GM18505 (cell line): ENCODE data around the gene GNAQ.

Experiments
- ATAC-seq: cut with Tn5 transposase; IDR thresholded peaks from one replicate; pipeline ENCODE4 v1.9.1; 2021; ENCODE audit not compliant: unreplicated experiment
- POLR2A ChIP-seq: IDR thresholded peaks from 4 replicates; pipeline ENCODE4 v1.6.1; 2011; ENCODE audit warnings: borderline replicate concordance; ENCODE audit not compliant: insufficient read depth, insufficient read length; ENCODE audit errors: extremely low read depth

The GNAQ gene

DNA sequence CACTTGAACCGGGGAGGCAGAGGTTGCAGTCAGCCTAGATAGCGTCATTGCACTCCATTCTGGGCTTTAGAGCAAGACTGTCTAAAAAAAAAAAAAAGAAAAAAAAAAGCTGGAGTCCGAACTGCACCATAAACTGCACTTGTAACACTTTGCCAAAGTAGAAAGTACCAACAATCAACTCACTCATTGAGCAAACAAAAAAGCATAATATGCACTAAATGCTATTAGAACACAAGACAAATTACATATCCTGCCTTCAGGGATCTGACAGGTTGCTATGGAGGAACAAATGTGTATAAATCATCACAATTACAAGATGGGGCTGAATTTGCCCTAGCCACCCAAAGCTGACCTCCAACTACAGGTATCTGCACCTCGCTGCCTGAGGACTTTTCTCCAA, 27.9 kb downstream of the GNAQ start:
- TF ChIP-seq POLR2A, result no peak
- no peak for ATAC-seq

GRCh38 chr9:78001946-78002731, 29.5 kb downstream of the GNAQ start:
- TF ChIP-seq POLR2A, result no peak

DNA sequence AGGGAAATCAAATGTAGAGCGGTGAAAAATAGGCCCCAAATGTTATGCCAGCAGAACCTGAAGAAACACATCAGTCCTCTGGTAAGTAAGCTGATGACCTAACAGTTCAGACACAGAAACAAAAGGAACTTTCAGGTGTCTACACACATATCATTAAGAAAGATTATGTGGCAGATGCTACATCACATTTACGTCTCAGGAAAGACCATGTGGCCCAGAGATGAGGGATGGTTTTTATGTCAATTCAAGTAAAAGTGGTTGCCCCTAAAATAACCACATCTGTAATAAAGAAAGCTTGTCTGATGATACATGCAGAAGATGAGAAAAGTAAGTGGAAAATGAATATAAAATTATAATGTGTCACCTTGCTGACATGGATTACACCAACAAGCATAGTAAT, 31.4 kb downstream of the GNAQ start:
- no peak for TF ChIP-seq POLR2A
- ATAC-seq, result no peak

More at GRCh38 chr9:78001946-78002731, 29.5 kb downstream of the GNAQ start:
- ATAC-seq, result no peak

DNA sequence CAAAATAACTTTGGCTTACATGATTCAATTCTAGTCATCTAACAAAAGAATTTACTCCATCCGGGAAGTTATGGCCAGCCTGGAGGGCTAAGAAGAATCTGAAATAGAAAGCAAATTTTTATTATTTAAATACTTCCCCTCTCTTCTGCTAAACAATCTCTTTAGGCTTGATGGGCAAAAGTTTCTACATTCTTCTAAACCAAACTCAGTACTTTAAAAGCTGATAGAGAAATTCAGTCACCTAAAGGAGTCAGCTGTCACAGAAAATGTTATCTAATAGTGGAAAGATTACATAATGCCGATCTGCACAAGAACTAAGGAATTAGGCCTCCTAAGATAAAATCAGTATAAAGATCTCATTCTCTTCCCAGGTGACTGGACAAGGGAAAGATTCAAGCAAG, 32.4 kb downstream of the GNAQ start:
- TF ChIP-seq POLR2A, result no peak
- ATAC-seq, result no peak

DNA sequence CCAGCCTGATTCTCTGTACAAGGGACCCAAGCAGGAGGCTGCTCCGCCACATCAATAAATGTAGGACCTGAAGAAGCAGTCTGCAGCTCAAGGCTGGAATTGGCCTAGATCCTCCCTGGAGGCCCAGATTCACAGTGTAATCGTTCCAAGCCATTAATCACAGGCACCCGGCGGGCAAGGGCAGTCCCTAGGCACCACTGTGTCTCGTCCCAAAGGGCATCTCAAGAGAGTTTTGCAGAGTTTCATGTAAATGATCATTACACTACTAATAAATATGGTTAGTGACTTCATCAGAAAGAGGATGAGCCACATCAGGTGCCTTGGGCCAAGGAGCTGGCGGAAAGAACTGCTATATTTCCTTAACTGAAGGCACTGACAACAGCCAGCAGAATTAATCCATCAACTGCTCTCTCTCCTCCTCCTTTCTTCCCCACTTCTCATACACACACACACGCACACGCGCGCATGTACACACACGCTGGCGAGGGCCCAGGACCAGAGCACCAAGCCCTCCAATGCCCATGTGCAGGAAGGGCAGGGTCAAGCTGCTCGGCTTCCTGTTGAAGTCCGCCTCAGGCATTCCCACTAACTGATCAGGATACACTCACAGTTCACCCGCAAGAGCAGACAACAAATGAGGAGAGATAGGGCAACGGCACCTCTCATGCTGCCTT, 33.9 kb downstream of the GNAQ start:
- no peak for TF ChIP-seq POLR2A
- ATAC-seq, result no peak

DNA sequence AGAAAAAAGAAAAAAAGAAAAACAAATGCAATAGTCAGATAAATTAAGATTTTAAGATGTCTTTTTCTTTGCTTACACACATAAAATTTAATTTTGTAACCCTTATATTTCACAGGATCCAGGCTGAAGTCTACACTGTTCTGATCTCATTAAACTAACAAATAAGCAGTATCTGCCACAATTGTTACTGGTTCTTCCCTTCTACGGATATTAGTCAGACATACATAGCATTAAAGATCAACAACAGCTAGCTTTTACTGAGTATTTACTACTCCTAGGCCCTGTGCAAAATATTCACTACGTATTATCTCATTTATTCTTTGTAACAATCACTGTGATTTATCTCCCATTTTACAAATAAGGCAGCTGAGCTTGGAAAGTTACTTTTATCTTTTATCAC, 34.9 kb downstream of the GNAQ start:
- TF ChIP-seq POLR2A, result no peak
- no peak for ATAC-seq

- TF ChIP-seq POLR2A, result no peak
- ATAC-seq, result no peak
Measured at GRCh38 chr9:77991191-77991590, 40.4 kb downstream of the GNAQ start.

- TF ChIP-seq POLR2A, result no peak
- ATAC-seq, result no peak
Measured at GRCh38 chr9:77989909-77990308, 41.7 kb downstream of the GNAQ start.

DNA sequence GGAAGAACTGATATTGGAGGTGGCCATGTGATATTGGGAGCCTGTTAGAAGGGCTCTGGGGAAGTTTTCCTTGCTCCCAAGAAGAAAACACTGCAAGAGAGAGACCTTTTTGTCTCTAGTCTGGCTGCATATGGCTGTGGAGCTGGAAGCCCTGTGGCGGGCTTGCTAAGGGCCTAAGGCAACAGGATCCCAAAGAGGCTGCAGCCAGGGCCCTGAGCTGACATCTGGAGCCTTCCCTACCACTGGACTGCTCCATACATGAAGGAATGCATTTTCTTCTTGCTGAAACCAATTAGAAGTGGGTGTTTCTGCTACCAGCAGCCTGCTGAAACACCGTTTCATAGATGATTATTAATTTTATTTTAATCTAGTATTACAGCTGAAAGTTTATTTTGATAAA, 42.2 kb downstream of the GNAQ start:
- TF ChIP-seq POLR2A, result no peak
- ATAC-seq, result no peak

DNA sequence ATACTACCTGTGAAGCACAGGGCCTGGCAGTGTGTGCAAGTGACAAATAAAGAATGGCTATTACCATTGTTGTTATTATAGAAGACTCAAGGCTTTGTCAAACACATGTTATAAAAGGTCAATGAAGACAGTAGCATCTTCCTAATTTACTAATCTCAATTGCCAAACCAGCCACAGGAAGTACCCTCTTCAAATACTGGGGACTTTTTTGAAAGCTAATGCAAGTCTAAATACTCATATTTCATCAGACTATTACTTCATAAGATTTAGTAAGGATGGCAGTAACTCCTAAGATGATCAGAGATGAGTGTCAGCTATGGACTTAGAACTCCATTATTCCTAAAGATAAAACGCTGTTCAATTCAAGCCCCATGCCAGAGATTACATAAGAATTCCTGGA, 43.0 kb downstream of the GNAQ start:
- no peak for ATAC-seq
- TF ChIP-seq POLR2A, result no peak

- TF ChIP-seq POLR2A, result no peak
- no peak for ATAC-seq
Measured at GRCh38 chr9:77987880-77988525, 43.6 kb downstream of the GNAQ start.

DNA sequence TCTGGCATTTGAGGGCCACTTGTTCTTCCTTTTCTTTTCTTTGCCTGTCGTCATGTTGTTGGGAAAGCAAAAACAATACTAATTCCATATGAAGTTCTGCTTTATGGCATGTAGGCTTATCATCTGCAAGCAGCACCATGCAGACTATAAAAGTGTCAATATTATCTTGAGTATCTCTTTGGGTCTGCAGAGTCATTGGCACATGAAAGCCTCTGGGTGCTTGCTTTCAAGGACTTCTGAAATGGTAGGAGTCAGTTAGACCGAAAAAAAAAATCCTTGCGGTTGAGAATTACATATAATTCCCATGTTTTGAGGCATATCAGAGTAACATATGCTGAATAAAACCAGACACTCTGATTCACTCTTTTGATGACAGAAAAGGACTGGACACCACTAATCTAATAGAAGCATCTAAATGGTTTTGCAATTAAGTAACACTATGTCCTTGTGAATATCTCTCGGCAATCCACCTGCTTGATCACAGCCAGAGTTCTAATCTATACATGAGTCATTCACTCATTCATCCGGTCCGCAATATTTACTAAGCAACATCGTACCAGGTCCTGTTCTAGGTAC, 44.4 kb downstream of the GNAQ start:
- no peak for ATAC-seq
- TF ChIP-seq POLR2A, result no peak

- ATAC-seq, result no peak
- TF ChIP-seq POLR2A, result no peak
Measured at GRCh38 chr9:77985996-77986395, 45.6 kb downstream of the GNAQ start.

GRCh38 chr9:77983320-77983662, 48.3 kb downstream of the GNAQ start:
- TF ChIP-seq POLR2A, result no peak
- ATAC-seq, result no peak

DNA sequence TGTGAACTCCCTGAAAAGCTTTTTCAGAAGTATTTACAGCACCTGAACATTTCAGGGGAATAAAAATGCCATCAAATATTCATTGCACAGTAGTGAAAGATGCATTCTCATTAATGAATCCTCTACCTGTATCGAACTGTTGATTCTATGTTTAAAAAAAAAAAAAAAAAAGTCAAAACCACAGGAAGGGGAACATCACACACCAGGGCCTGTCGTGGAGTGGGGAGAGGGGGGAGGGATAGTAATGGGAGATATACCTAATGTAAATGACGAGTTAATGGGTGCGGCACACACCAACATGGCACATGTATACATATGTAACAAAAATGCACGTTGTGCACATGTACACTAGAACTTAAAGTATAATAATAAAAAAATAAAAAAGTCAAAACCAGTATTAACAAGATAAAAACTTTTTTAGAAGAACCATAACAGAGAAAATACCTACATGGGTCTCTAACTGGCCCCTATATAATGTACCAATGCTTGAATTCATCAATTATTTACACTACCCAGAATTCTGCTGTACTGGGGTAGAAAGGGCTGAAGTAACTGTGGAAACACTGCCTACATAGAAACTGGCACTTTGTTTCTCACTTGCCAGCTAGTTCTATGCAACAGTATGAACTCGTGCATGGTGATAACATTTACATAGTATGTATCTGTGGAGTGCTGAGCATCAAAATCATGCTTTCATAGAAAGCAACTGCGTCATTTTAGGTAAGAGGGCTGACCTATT, 48.9 kb downstream of the GNAQ start:
- ATAC-seq, result no peak
- TF ChIP-seq POLR2A, result no peak
